IMR-90 (cell line): ENCODE data around the gene PEX26. TPM values are rescaled to one million over a fixed set of nuclear protein-coding genes. Genes with fewer than 3 reads are reported as not detected.

Source experiments
- ATAC-seq: fragments of 200-7000 bp; cut with Tn5 transposase; 2 replicates; pipeline ENCODE4 v1.9.1; 2020; ENCODE audit warnings: low read depth, mild to moderate bottlenecking, moderate library complexity
- BruUV-seq: library from RNA; stranded (reverse); fragments of 400-500 nt; replicated peaks from 2 replicates; lab custom pipeline; 2021; lab: Mats Ljungman, UMichigan
- CTCF ChIA-PET: fragments of 300-600 bp; formaldehyde crosslinking; extraction: SDS; loops from one replicate; lab custom pipeline; 2021; ENCODE audit warnings: antibody characterized with exemption; lab: Yijun Ruan, JAX
- POLR2A ChIA-PET: fragments of 300-600 bp; sonication (Branson Sonifier 250); formaldehyde crosslinking; loops from one replicate; lab custom pipeline; 2022; ENCODE audit warnings: antibody characterized with exemption; ENCODE audit not compliant: unreplicated experiment; lab: Charles Lee
- DNase-seq: peaks from one replicate; pipeline ENCODE4 v3.0.0; 2013
- H2AFZ ChIP-seq: replicated peaks from 2 replicates; pipeline ENCODE3; 2013; ENCODE audit warnings: low read length, mild to moderate bottlenecking; ENCODE audit not compliant: poor library complexity
- H2AK5ac ChIP-seq: 2 replicates; pipeline ENCODE4 v1.6.1; 2013; ENCODE audit warnings: low read depth, low read length, inconsistent platforms
- H2AK9ac ChIP-seq: replicated peaks from 2 replicates; pipeline ENCODE3; 2013; ENCODE audit warnings: mild to moderate bottlenecking, low read depth, low read length, moderate library complexity; ENCODE audit not compliant: poor library complexity
- H2BK120ac ChIP-seq: 2 replicates; pipeline ENCODE4 v1.6.1; 2013; ENCODE audit warnings: low read depth, low read length, inconsistent platforms
- H2BK15ac ChIP-seq: 3 replicates; pipeline ENCODE4 v1.6.1; 2013; ENCODE audit warnings: low read depth, low read length, inconsistent platforms
- H2BK20ac ChIP-seq: 2 replicates; pipeline ENCODE4 v1.6.1; 2013; ENCODE audit warnings: low read depth, mild to moderate bottlenecking, inconsistent platforms, low read length, moderate library complexity
- H2BK5ac ChIP-seq: 2 replicates; pipeline ENCODE4 v1.6.1; 2013; ENCODE audit warnings: mild to moderate bottlenecking, low read depth, low read length, inconsistent platforms; ENCODE audit not compliant: poor library complexity, severe bottlenecking
- H3K14ac ChIP-seq: replicated peaks from 2 replicates; pipeline ENCODE4 v1.6.1; 2013; ENCODE audit warnings: low read depth, low read length, inconsistent platforms
- H3K18ac ChIP-seq: 2 replicates; pipeline ENCODE4 v1.6.1; 2013; ENCODE audit warnings: low read depth, low read length, control low read depth
- H3K23ac ChIP-seq: 2 replicates; pipeline ENCODE4 v1.6.1; 2013; ENCODE audit warnings: low read depth, low read length, inconsistent platforms
- H3K27ac ChIP-seq: 2 replicates; pipeline ENCODE4 v1.5.1; 2013; ENCODE audit warnings: mild to moderate bottlenecking, control low read depth, low read length; ENCODE audit not compliant: insufficient read depth
- H3K27me3 ChIP-seq: 2 replicates; pipeline ENCODE4 v1.6.1; 2013; ENCODE audit warnings: low read length; ENCODE audit not compliant: control insufficient read depth, insufficient read depth
- H3K36me3 ChIP-seq: 2 replicates; pipeline ENCODE4 v1.6.1; 2013; ENCODE audit warnings: low read length, mixed read lengths; ENCODE audit not compliant: control insufficient read depth, insufficient read depth
- H3K4ac ChIP-seq: 2 replicates; pipeline ENCODE4 v1.6.1; 2013; ENCODE audit warnings: low read depth, low read length, inconsistent platforms
- H3K4me1 ChIP-seq: 2 replicates; pipeline ENCODE4 v1.6.1; 2013; ENCODE audit warnings: low read length, mixed read lengths; ENCODE audit not compliant: control insufficient read depth, insufficient read depth
- H3K4me2 ChIP-seq: 2 replicates; pipeline ENCODE4 v1.6.1; 2013; ENCODE audit warnings: low read depth, mild to moderate bottlenecking, control low read depth, low read length, moderate library complexity
- H3K4me3 ChIP-seq: 2 replicates; pipeline ENCODE4 v1.5.1; 2013; ENCODE audit warnings: low read depth, mild to moderate bottlenecking, control low read depth, low read length, moderate library complexity; ENCODE audit not compliant: insufficient read depth
- H3K56ac ChIP-seq: 2 replicates; pipeline ENCODE4 v1.6.1; 2013; ENCODE audit warnings: low read length, inconsistent platforms; ENCODE audit not compliant: insufficient read depth; ENCODE audit errors: extremely low read depth
- H3K79me1 ChIP-seq, 2 experiments: 2 replicates each; pipeline ENCODE4 v1.6.1; 2013; ENCODE audit warnings: low read length in 2 of 2, inconsistent platforms in 1 of 2, low read depth in 1 of 2
- H3K9ac ChIP-seq: 2 replicates; pipeline ENCODE4 v1.6.1; 2013; ENCODE audit warnings: low read depth, low read length, control low read depth
- H3K9me1 ChIP-seq: 2 replicates; pipeline ENCODE4 v1.6.1; 2013; ENCODE audit warnings: low read length, inconsistent platforms; ENCODE audit not compliant: insufficient read depth
- H3K9me3 ChIP-seq: 2 replicates; pipeline ENCODE4 v1.6.1; 2013; ENCODE audit warnings: low read length; ENCODE audit not compliant: control insufficient read depth, insufficient read depth
- H4K20me1 ChIP-seq: 2 replicates; pipeline ENCODE4 v1.6.1; 2013; ENCODE audit warnings: low read length, inconsistent platforms; ENCODE audit not compliant: insufficient read depth
- H4K5ac ChIP-seq: 2 replicates; pipeline ENCODE4 v1.6.1; 2013; ENCODE audit warnings: mild to moderate bottlenecking, low read depth, low read length, control low read depth
- H4K8ac ChIP-seq, 2 experiments: 2 replicates each; pipeline ENCODE4 v1.6.1; 2013; ENCODE audit warnings: low read depth in 2 of 2, low read length in 2 of 2, control low read depth in 1 of 2, inconsistent platforms in 1 of 2
- H4K91ac ChIP-seq: 2 replicates; pipeline ENCODE4 v1.6.1; 2013; ENCODE audit warnings: low read depth, low read length, inconsistent platforms; ENCODE audit not compliant: insufficient read depth
- BHLHE40 ChIP-seq: fragments of 150-350 bp; IDR thresholded peaks from 2 replicates; pipeline ENCODE4 v1.6.1; 2016; ENCODE audit warnings: mild to moderate bottlenecking, low read depth, low read length
- CEBPB ChIP-seq: IDR thresholded peaks from 2 replicates; pipeline ENCODE4 v1.6.1; 2012; ENCODE audit warnings: low read depth, low read length, improper control_type of control experiment
- CHD1 ChIP-seq: IDR thresholded peaks from 2 replicates; pipeline ENCODE4 v1.6.1; 2012; ENCODE audit warnings: low read depth, low read length, improper control_type of control experiment
- CTCF ChIP-seq: conservative IDR thresholded peaks from 2 replicates; pipeline ENCODE4 v1.5.1; 2012; ENCODE audit warnings: mild to moderate bottlenecking, low read depth, low read length, improper control_type of control experiment
- ELK1 ChIP-seq: fragments of 150-350 bp; IDR thresholded peaks from 2 replicates; pipeline ENCODE4 v1.6.1; 2016; ENCODE audit warnings: low read depth, mild to moderate bottlenecking, low read length, moderate library complexity, borderline replicate concordance
- FOS ChIP-seq: fragments of 150-350 bp; IDR thresholded peaks from 2 replicates; pipeline ENCODE4 v1.6.1; 2016; ENCODE audit warnings: low read depth, low read length
- MAFK ChIP-seq: IDR thresholded peaks from 2 replicates; pipeline ENCODE4 v1.6.1; 2012; ENCODE audit warnings: low read depth, low read length, improper control_type of control experiment
- MAZ ChIP-seq: IDR thresholded peaks from 2 replicates; pipeline ENCODE4 v1.6.1; 2012; ENCODE audit warnings: low read depth, mild to moderate bottlenecking, low read length, improper control_type of control experiment, moderate library complexity, borderline replicate concordance
- MXI1 ChIP-seq: IDR thresholded peaks from 2 replicates; pipeline ENCODE4 v1.6.1; 2012; ENCODE audit warnings: low read depth, mild to moderate bottlenecking, low read length, moderate library complexity, borderline replicate concordance
- NFE2L2 ChIP-seq: fragments of 150-350 bp; IDR thresholded peaks from 2 replicates; pipeline ENCODE4 v1.6.1; 2016; ENCODE audit warnings: low read depth, mild to moderate bottlenecking, low read length
- POLR2A ChIP-seq: IDR thresholded peaks from 2 replicates; pipeline ENCODE4 v1.6.1; 2012; ENCODE audit warnings: mild to moderate bottlenecking, low read depth, low read length
- RAD21 ChIP-seq: IDR thresholded peaks from 2 replicates; pipeline ENCODE4 v1.6.1; 2012; ENCODE audit warnings: low read length, improper control_type of control experiment
- RCOR1 ChIP-seq: IDR thresholded peaks from 2 replicates; pipeline ENCODE4 v1.6.1; 2012; ENCODE audit warnings: mild to moderate bottlenecking, low read length, improper control_type of control experiment; ENCODE audit not compliant: insufficient replicate concordance
- RFX5 ChIP-seq: IDR thresholded peaks from 2 replicates; pipeline ENCODE4 v1.8.0; 2012; ENCODE audit warnings: low read depth, mild to moderate bottlenecking, low read length, moderate library complexity
- SMC3 ChIP-seq: fragments of 150-350 bp; IDR thresholded peaks from 2 replicates; pipeline ENCODE4 v1.6.1; 2016; ENCODE audit warnings: low read depth, mild to moderate bottlenecking, antibody characterized with exemption, low read length, moderate library complexity
- USF2 ChIP-seq: fragments of 150-350 bp; IDR thresholded peaks from 2 replicates; pipeline ENCODE4 v1.6.1; 2017; ENCODE audit warnings: mild to moderate bottlenecking, antibody characterized with exemption, low read length, low read depth
- WGBS, 2 experiments: methylation state at CpG; one replicate each; pipeline versions ENCODE4 v1.1.5 to v1.1.7; 2013; ENCODE audit warnings: missing lambda C conversion rate in 2 of 2; ENCODE audit not compliant: insufficient read length in 1 of 2; ENCODE audit errors: extremely low coverage in 2 of 2; 5-methylcytosine and 5-hydroxymethylcytosine counted together
- dilution Hi-C: fragments of 300-500 bp; cut with HindIII; formaldehyde crosslinking; loops from one replicate; pipeline ENCODE4 v1.14.3; 2018; ENCODE audit warnings: low sequenced_read_pairs; ENCODE audit not compliant: unreplicated experiment
- in situ Hi-C: fragments of 300-500 bp; cut with MboI; formaldehyde crosslinking; loops from 3 replicates; pipeline ENCODE4 v1.14.3; 2019; ENCODE audit warnings: low sequenced_read_pairs, inconsistent platforms, mixed read lengths
- intact Hi-C: fragments of 100-400 bp; cut with micrococcal nuclease; formaldehyde crosslinking; loops from 2 replicates; pipeline ENCODE4 v1.10.0; 2022
- polyA plus RNA-seq, 3 experiments: library from polyadenylated mRNA; depleted of rRNA; stranded (reverse); fragments of >200 nt; gene quantifications; 2 replicates each; pipeline ENCODE4 v1.2.3, GENCODE V29; 2012; ENCODE audit warnings: low replicate concordance in 1 of 3
- total RNA-seq: library from RNA; depleted of rRNA; stranded (reverse); fragments of >200 nt; gene quantifications from 2 replicates; pipeline ENCODE4 v1.2.3, GENCODE V29; 2012

PEX26 gene
- total and polyA plus RNA-seq, 2 of the 4 experiments (the other 2 are of a cell fraction): 12.2 to 18.5 TPM

GRCh38 chr22:18120857-18121256 is 43.1 kb downstream of the PEX26 start:
- ChIA-PET CTCF (interaction anchor here (0.6 kb wide), 1 partner anchor 117 kb away, joined by 3 read pairs; no protein-coding TSS in a partner anchor), POLR2A (no interaction called here)
- Histone ChIP-seq H3K4me2 (no peak overlapping the region), H3K79me1 (no peaks in the 10 kb centered on the region), H2AK9ac (no peak overlapping the region), H3K27ac (no peak overlapping the region), H4K91ac (no peak overlapping the region), H2BK5ac (no peak overlapping the region), H3K4me3 (no peak overlapping the region), H4K8ac (no peak overlapping the region), H3K23ac (peak overlapping the region; percentile 27; the same call in 1 of the 2 replicates), H3K9me3 (no peaks in the 10 kb centered on the region), H3K9ac (no peak overlapping the region), H2BK15ac (no peak overlapping the region), H3K9me1 (peaks cover 4% of the 10 kb centered on the region), H2BK20ac (no peak overlapping the region), H3K4me1 (no peaks in the 10 kb centered on the region), H3K18ac (no peak overlapping the region), H3K36me3 (no peaks in the 10 kb centered on the region), H4K20me1 (no peaks in the 10 kb centered on the region), H3K27me3 (no peaks in the 10 kb centered on the region), H2AFZ (no peak overlapping the region), H2AK5ac (no peak overlapping the region), H2BK120ac (no peak overlapping the region), H4K5ac (no peak overlapping the region), H3K14ac (no peak overlapping the region), H3K4ac (no peak overlapping the region), H3K56ac (no peak overlapping the region)
- BruUV-seq: no TSS peak
- in situ Hi-C loops (no loop called here), intact Hi-C loops (no loop called here), dilution Hi-C loops (no loop called here)
- DNase-seq: no peak
- ATAC-seq: no peak
- TF ChIP-seq MXI1: no peak
- no peak for TF ChIP-seq POLR2A
- no peak for TF ChIP-seq ELK1
- TF ChIP-seq USF2: no peak
- no peak for TF ChIP-seq BHLHE40
- no peak for TF ChIP-seq RFX5
- no peak for TF ChIP-seq CHD1
- TF ChIP-seq SMC3: no peak
- no peak for TF ChIP-seq CTCF
- no peak for TF ChIP-seq NFE2L2
- no peak for TF ChIP-seq MAFK
- TF ChIP-seq RAD21: no peak
- no peak for TF ChIP-seq RCOR1
- TF ChIP-seq MAZ: no peak
- no peak for TF ChIP-seq CEBPB
- TF ChIP-seq FOS: no peak
- WGBS, 2 experiments: no CpG with 5 or more reads among the region's 4 CpGs
